Adrenal gland (tissue), 12 donors: Measurements from ENCODE around the gene RNF10. TPM values are rescaled to one million over a fixed set of nuclear protein-coding genes. Genes with fewer than 3 reads are reported as not detected.

Experiments
- DNase-seq, 7 donors: peaks; one replicate each; pipeline ENCODE4 v3.0.0-alpha.2; 2019 to 2020
- H3K27ac ChIP-seq, 5 donors: fragments of 200-600 bp; sonication (generic) in 4 of 5; 1 replicate in 3 of 5; 2 replicates in 2 of 5; pipeline versions ENCODE4 v1.5.1 to v1.8.0; 2016 to 2020; ENCODE audit warnings: mild to moderate bottlenecking in 1 of 5
- H3K27me3 ChIP-seq: fragments of 200-600 bp; 2 replicates; pipeline ENCODE4 v1.8.0; 2021
- H3K36me3 ChIP-seq, 2 donors: fragments of 200-600 bp; replicated peaks in 1 of 2; 1 replicate in 1 of 2; 2 replicates in 1 of 2; pipeline versions ENCODE4 v1.5.1 to v1.8.0; 2018 to 2022
- H3K4me1 ChIP-seq, 2 donors: fragments of 200-600 bp; replicated peaks in 1 of 2; 1 replicate in 1 of 2; 2 replicates in 1 of 2; pipeline versions ENCODE4 v1.5.1 to v1.8.0; 2018 to 2021
- H3K4me3 ChIP-seq, 4 donors: fragments of 200-600 bp; sonication (generic) in 3 of 4; one replicate each; pipeline ENCODE4 v1.5.1; 2016 to 2018
- H3K9me3 ChIP-seq, 3 donors: fragments of 200-600 bp; sonication (generic) in 1 of 3; replicated peaks in 1 of 3; 1 replicate in 2 of 3; 2 replicates in 1 of 3; pipeline versions ENCODE4 v1.5.1 to v1.8.0; 2016 to 2021
- CTCF ChIP-seq, 6 experiments: fragments of 450-650 bp in 4 of 6; fragments of 200-600 bp in 2 of 6; sonication (generic) in 1 of 6; IDR thresholded peaks; 1 replicate in 5 of 6; 2 replicates in 1 of 6; pipeline versions ENCODE4 v1.5.1 to v1.8.0; 2016 to 2021; ENCODE audit warnings: antibody characterized with exemption in 6 of 6, mild to moderate bottlenecking in 2 of 6, moderate library complexity in 1 of 6
- POLR2A ChIP-seq, 2 donors: fragments of 450-650 bp; IDR thresholded peaks; one replicate each; pipeline ENCODE4 v1.6.1; 2017; ENCODE audit warnings: antibody characterized with exemption in 2 of 2, mild to moderate bottlenecking in 2 of 2, moderate library complexity in 1 of 2
- WGBS, 4 donors: extraction: QIAGEN DNeasy Blood & Tissue Kit in 2 of 4; methylation state at CpG; one replicate each; pipeline versions ENCODE4 v1.1.5 to v1.1.7; 2013 to 2017; 5-methylcytosine and 5-hydroxymethylcytosine counted together
- intact Hi-C, 2 donors: fragments of 100-400 bp; cut with DNase I; formaldehyde crosslinking; loops; one replicate each; pipeline versions ENCODE4 v1.14.1 to v1.15.0; 2022 to 2023
- polyA plus RNA-seq, 3 donors: library from polyadenylated mRNA; stranded (reverse); fragments of 200-250 nt in 2 of 3; fragments of 350-450 nt in 1 of 3; fragmentation: Illumina TruSeq in 1 of 3; extraction: RNeasy Lipid Tissue Mini Kit (QIAGEN cat#74804) in 1 of 3; gene quantifications; one replicate each; pipeline ENCODE4 v1.2.3, GENCODE V29; 2013 to 2014
- total RNA-seq, 9 donors: library from RNA; depleted of rRNA in 4 of 9; stranded (reverse); fragments of >200 nt in 4 of 9; fragments of 120-200 nt in 1 of 9; fragmentation: NEBNext Ultra II Directional in 1 of 9; extraction: Animal tissue kit (Norgen Biotek cat#: 25700) in 1 of 9; gene quantifications; one replicate each; pipeline versions ENCODE4 v1.1.0 to v1.2.4, GENCODE V29; 2013 to 2023
- donor health status: healthy with polysubstance abuse.
- donor health status: Bipolar disorder and iron deficiency.
- donor health status: DM: yes; HTN: yes; CAD: no.
- donor health status: DM: no; HTN: no; CAD: no.
- donor health status: DM: no; HTN: no; CAD: no.
- donor health status: DM: yes; HTN: yes; CAD: no.

Gene RNF10
- total and polyA plus RNA-seq, 12 donors = 99.9 to 741 (median 257) TPM

DNA sequence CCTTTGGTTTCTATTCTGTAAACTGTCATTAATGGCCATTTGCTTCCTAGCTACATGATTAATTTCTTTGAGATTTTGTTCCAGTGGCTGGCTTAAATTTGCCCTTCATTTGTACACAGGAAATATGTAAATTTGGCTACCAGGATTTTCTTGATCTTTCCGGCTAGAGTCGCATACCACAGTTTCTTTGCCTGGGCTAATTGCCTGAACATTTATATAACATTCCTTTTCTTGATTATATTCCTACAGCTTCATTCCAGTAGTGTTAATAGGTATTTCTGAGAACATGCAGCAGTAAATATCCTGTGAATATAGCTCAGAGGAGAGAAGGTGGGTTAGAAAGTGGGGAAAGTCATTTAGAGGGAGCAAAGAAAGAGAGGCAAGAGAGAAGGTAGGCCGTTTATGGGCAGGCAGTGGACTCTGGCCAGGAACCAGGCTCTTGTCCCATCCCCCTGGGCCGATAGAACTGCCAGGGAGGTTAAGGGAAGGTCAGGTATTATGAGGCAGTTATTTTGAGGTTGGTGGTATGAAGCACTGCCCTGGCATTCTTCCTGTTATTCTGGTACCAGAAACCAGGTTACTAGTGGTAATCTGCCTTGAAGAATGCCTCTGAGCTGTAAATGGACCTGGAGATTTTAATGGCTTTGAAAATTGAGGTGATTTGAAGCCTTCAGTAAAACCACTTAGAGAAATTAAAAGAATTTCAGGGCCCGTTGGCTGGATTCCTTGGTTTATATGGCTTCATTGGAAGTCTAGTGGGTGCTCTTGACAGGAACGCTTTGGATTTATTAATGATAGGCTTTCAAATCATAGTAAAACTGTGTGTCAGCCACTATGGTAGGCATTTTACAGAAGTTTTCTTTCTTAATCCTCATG is 4.4 kb downstream of the RNF10 start:
- Histone ChIP-seq H3K4me1 (peaks cover 74 to 80% of the 10 kb centered on the region in 2 donors), H3K36me3 (peaks cover 0 to 6% of the 10 kb centered on the region in 2 donors), H3K4me3 (peak overlapping the region in 1 of 4 donors; percentile 90), H3K27ac (peak overlapping the region; percentile 70 to 99 (median 86)), H3K9me3 (no peaks in the 10 kb centered on the region), H3K27me3 (no peaks in the 10 kb centered on the region)
- DNase-seq = peak; percentile 52 to 80 (median 71)
- WGBS, 4 donors = 9 to 15% (median 11%) methylated on average over 6 of the region's 6 CpGs
- intact Hi-C loops = no loop called here
- TF ChIP-seq POLR2A (IDR thresholded peaks at IDR 0.05) (peak in 1 of 2 donors; percentile 45), CTCF (IDR thresholded peaks at IDR 0.05) (no peak)

DNA sequence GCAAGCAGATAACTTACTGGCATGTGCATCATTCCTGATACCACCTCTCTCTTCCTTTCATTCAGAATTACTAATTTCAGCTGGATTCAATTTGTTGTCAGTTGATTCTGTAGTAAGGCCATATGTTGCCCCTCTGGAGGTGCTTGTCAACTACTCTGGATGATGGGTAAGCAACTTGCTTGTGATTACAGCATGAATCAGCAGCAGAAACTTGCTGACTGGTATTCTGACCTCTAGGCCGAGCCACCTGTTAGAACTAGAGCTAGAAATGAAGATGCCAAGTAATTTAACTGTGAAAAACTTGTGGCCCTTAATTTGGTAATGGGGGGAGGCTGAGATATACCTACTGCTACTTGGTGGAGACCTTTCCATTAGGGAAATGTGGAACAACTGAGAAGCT is 5.1 kb downstream of the RNF10 start:
- peaks cover 82 to 83% of the 10 kb centered on the region in 2 donors for H3K4me1 ChIP-seq
- 15 to 33% (median 30%) methylated on average over 1 of the region's 1 CpG for WGBS, 4 donors
- H3K27ac ChIP-seq = peak overlapping the region; percentile 70 to 99 (median 86)

DNA sequence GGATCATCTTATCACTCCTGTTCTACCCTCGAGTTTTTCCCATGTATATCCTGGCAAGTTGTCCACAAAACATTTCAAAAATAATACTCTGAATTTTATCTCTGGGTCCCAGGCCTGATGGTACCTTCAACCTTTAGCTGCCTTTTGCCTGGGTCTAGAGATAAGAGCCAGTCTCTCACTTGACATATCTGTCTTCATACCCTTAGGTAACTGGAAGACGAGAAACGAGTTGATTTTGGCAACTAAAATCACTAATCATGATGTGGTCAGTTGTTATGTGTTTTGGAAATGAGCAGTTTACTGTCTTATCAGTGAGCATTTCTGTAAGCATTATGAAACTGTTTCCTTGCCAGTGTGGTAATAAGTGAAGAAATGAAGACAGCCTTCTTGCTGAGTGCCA is 6.3 kb downstream of the RNF10 start:
- intact Hi-C loops = no loop called here
- Histone ChIP-seq H3K27ac (peak overlapping the region; percentile 53 to 97 (median 74)), H3K9me3 (no peaks in the 10 kb centered on the region), H3K36me3 (peaks cover 0 to 6% of the 10 kb centered on the region in 2 donors), H3K27me3 (no peaks in the 10 kb centered on the region), H3K4me1 (peaks cover 82 to 92% of the 10 kb centered on the region in 2 donors), H3K4me3 (no peak overlapping the region)
- 4 to 16% (median 6%) methylated on average over 3 of the region's 3 CpGs for WGBS, 4 donors
- TF ChIP-seq CTCF (IDR thresholded peaks at IDR 0.05) = no peak
- TF ChIP-seq POLR2A (IDR thresholded peaks at IDR 0.05) = peak in 1 of 2 donors; percentile 38
- DNase-seq = no peak

More for the DNA sequence above, 5.1 kb downstream of the RNF10 start:
- no peaks in the 10 kb centered on the region for H3K27me3 ChIP-seq
- no peak overlapping the region for H3K4me3 ChIP-seq
- TF ChIP-seq POLR2A (IDR thresholded peaks at IDR 0.05) (no peak), CTCF (IDR thresholded peaks at IDR 0.05) (no peak)
- intact Hi-C loops = no loop called here
- no peaks in the 10 kb centered on the region for H3K9me3 ChIP-seq
- peak in 2 of 7 donors; percentile 16 to 40 for DNase-seq
- H3K36me3 ChIP-seq = peaks cover 0 to 6% of the 10 kb centered on the region in 2 donors

- H3K4me1 ChIP-seq = peaks cover 70 to 92% of the 10 kb centered on the region in 2 donors
- DNase-seq = no peak
- 93 to 97% (median 94%) methylated on average over 5 of the region's 5 CpGs for WGBS, 4 donors
- peaks cover 0 to 19% of the 10 kb centered on the region in 2 donors for H3K36me3 ChIP-seq
- TF ChIP-seq POLR2A (IDR thresholded peaks at IDR 0.05) (no peak), CTCF (IDR thresholded peaks at IDR 0.05) (no peak)
- intact Hi-C loops = no loop called here
- no peak overlapping the region for H3K4me3 ChIP-seq
- H3K9me3 ChIP-seq = no peaks in the 10 kb centered on the region
- peak overlapping the region in 3 of 5 donors; percentile 53 to 97 (median 57) for H3K27ac ChIP-seq
- no peaks in the 10 kb centered on the region for H3K27me3 ChIP-seq
These were observed 8.0 kb downstream of the RNF10 start for GRCh38 chr12:120542166-120542565.
